Stromal cell of bone marrow (primary cell): ENCODE measurements around the gene SETX.

Source experiments
- DNase-seq: peaks from one replicate; pipeline ENCODE4 v3.0.0-alpha.2; 2012; ENCODE audit warnings: low read depth

SETX gene

DNA sequence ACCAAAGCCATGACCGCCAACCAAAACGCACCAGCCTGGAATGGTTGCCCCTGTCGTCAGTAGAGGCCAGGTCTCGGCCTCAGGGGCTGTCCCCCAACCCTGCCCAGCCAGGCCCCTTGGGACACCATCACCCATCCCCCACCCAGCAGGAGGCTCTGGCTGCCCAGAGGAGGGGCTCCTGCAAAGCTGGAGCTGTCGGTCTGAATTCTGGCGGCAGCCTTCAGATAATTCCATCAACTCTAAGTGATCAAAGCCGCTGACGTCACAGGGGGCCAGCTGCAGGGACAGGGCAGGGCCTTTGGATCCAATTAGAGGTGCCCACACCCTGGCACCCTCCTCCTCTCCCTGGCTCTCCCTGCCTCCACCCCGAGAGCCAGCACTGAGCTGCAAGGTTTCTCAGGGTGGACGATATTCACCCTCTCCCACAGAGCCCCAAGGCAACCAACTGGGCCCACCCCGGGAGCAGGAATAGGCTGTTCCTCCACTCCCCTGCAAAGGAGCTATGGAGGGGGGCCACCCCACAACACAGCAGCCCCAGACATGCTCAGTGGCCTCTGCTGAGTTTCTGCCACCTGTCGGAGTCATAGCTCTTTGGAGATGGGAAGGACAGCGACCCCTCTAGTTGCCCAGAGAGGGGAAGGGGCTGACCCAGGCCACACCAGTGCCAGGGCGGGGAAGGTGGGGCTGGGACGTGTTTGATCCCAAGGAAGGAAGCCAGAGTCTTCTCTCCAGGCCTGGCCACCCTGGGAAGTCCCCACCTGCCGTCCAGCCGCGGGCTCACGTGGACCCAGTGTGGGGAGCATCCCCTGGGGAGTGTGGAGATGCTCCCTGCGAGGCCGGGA, 114.6 kb downstream of the SETX start:
- DNase-seq: no peak

- DNase-seq: no peak
These were observed 115.3 kb downstream of the SETX start for GRCh38 chr9:132239518-132239917.

DNA sequence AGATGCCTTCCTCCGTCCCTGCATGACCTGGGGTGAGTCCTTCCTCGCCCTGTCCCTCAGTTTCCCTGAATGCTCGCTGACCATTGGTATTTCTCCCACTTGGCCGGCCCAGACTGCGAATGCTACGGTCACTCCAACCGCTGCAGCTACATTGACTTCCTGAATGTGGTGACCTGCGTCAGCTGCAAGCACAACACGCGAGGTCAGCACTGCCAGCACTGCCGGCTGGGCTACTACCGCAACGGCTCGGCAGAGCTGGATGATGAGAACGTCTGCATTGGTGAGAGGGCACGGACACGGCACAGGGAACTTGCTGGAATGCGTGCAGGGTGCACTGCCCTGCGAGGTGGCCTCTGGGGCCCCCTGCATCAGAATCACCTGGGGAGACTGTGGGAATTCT, 115.8 kb downstream of the SETX start:
- no peak for DNase-seq

GRCh38 chr9:132238026-132238972, 116.5 kb downstream of the SETX start:
- DNase-seq: no peak

DNA sequence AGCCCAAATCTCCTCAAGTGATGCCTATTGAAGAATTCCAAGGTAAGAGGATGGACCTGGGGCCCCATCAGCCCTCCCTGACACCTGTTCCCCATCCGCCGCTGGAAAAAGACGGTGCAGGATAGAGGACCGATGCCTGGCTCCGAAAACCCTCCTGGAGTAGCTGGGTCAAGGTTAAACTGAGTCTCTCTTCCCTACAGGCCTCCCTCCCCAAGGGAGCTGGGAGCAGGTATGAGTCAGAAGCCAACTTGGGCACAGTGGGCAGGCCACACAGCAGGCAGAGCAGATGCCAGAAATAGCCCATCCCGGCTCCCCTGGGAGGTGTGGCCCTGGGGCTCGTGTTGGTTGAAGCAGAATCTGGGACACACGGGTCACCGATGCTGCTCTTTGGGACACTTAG, 117.3 kb downstream of the SETX start:
- no peak for DNase-seq

DNA sequence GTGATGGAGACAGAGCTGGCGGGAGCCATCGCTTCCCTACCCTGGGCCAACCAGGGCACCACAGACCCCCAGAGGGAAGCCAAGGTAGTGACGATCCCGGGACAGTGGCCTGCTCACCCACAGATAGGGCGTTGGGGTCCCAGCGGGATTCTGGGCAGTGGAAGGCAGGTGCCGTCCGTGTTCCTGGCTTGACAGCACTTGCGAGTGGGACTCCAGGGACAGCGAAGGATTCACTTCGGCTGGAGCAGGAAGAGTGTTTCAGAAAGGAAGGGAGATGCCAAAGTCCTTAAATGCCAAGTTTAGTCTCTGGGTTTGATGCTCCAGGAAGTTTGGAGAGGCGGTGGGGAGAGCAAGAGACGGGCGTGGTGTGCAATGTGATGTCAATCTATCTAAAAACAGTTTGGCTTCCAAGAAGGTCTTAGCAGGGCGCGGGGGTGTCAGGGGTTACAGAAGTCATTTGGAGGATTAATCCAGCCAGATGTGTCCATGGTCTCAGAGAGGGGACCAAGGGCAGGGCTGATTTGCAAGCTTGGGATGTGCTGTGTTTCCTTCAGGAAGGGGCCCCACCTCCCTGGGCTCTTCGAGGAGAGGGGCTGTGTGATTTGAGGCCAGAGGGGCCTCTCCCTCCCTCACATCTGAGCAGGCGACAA, 118.0 kb downstream of the SETX start:
- no peak for DNase-seq

DNA sequence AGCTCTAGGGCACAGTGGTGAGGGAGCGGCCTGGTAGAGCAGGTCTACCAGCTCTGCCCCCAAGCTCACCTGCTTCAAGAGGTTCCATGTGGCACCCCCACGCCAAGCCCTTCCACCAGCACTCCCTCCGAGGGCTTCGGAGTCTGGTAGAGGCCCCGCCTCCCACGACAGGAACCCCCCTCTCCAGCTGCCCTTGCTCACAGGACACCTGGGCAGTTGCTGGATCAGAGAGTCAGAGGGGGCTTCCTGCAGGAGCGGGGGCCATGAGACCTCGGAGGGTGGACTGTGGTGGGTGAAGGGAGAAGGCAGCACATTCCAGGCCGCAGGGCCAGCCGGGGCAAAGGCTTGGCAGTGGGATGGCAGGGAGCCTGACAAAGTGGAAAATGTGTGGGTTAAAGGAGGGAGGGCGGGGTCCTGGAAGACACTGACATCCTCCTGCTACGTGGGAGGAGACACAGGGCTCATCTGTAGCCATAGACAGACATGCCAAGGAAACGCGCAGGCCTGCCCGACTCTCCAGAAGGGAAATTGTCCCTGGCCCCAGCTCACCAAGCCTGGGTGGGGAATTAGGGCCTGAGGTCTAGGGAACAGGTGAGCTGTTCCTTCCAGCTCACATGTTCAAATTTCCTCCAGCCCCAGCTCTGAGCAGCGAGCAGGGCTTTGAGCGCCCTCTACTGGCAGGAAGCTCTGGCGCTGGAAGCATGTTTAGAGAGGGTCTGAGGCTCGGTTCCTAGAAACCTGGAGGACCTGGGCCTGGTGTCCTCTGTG, 118.7 kb downstream of the SETX start:
- no peak for DNase-seq

DNA sequence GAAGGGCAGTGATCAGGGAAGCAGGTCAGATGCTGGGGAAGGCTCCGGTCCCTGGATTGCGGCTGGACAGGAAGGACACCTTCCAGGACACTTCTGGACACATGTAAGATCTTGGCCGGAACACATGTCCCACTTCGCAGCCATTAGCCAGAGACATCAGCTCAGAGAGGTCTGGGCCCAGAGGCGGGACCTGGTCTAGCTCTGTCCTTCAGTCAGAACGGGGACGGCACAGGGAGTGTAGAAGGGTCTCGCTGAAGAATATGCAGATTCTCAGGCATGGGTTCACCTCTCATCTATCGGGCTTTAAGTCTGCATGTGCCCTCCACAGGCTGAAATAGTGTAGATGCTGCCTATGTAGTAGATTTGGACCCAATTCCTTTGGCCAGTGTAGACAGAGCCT, 119.7 kb downstream of the SETX start:
- no peak for DNase-seq

- DNase-seq: no peak
These were observed 120.3 kb downstream of the SETX start for GRCh38 chr9:132234535-132234934.

DNA sequence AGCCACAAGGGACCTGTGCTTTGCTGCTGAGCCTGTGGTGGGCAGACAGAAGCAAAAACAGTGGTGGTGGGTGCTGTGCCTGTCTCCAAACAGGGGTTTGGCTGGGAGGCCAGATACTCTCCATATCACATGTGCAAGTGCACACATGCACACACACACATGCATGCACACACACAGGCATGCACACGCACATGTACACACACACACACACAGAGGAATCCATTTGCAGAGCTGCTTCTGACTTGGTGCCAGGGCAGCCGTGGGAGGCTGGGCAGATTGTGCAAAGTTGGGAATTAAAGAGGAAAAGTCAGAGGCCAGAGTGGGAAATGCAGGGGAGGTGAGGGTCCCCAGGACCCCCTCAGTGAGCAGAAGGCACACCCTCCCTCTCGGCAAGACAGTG, 121.6 kb downstream of the SETX start:
- DNase-seq: no peak

GRCh38 chr9:132232522-132232921, 122.3 kb downstream of the SETX start:
- no peak for DNase-seq

DNA sequence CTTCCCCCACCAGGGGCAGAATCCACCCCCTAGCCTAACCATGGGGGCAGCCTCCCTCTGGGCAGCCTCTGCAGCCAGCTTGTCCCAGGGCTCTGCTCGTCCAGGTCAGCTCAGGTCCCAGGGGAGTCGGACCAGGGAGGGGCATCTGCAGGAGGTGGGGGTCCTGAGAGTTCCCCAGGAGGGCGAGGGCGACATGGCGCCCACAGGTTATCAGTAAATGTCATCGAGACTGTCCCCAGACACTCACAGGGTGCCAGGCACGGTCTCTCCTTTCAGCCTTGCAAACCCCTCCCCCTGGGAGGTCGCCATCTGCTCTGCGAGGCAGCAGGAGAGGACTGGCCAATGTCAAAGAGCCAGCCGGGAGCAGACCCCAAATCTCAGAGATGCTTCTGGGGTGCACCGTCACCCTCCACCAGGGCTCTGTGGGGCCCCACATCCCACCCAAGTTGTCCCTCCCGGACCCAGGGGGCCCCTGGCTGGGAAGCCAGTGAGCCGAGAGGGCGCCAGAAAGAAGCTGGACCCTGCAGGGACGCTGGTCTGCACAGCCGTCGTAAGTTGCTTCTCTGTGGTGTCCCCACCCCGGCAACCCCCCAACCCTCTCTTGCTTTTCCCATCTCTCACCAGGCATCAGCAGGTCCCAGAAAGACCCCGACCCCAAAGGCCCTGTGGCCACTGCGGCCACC, 123.6 kb downstream of the SETX start:
- no peak for DNase-seq

DNA sequence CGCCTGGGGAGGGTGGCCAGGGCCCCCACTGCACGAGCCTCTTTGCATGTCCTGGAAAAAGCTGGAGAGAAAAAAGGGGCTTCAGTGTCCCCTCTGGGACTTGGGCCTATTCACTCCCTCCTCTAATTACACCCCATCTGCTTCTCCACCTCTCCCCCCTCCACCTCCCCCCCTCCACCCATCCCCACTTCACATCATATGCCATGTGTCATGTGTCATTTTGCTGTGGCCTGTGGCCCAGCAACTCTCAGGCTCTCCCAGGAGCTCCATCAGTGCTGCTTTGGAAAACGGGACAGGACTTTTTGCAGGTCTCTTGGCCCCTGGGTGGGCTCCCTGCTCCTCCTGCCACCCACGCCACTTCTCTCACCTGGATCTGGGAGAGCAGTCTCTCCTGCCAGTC, 124.2 kb downstream of the SETX start:
- no peak for DNase-seq

DNA sequence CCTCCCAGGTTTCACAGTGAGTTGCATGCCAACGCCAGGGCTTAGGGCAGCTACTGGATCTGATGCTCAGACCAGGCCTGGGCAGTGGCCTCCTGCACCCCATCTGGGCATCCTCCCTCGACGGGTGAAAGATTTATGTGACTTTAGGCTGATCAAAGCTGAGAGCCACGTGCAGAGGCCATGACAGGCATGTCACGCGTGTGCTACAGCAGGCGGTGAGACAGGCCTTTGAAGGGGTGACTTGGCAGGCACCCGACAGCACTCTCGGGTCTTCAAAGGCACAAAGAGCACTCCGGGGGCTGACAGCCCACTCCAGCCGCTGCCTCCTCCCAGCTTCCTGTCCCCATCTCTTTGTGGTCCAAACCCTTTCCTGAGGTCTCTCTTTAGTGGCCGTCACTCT, 126.7 kb downstream of the SETX start:
- no peak for DNase-seq

GRCh38 chr9:132226571-132227430, 128.0 kb downstream of the SETX start:
- no peak for DNase-seq

DNA sequence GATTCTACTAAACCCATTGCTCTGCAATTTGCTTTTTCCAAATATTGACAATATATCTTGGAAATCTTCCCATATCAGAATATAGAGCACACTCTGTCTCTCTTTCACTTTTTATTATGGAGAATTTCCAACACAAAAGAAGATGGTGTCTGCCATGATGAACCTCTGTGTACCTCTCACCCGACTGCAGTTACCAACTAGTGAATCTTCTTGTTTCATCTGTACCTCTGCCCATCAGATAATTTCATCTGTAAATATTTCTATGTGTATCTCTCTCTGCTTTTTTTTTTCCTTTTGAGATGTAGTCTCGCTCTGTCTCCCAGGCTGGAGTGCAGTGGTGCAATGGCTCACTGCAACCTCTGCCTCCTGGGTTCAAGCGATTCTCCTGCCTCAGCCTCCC, 130.1 kb downstream of the SETX start:
- DNase-seq: no peak

DNA sequence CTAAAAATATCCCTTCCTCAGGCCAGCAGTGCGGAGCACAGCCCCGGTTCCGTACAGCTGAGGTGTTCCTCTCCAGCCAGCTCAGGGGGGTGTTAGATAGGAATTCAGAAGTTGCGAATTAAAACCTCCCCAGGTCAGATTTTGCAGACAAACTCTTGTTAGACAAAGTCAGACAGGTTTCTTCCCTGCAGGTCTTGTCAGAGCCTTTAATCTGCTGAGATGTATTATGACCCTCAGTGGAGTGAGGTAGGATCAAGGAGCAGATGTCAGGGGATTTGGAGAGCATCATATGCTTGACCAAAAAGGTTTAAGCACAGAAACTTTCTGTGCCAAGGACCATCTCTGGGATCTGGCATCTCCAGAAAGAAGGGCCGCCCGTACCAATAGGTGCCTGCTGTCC, 132.8 kb downstream of the SETX start:
- DNase-seq: no peak

GRCh38 chr9:132218208-132218607, 136.6 kb downstream of the SETX start:
- DNase-seq: no peak

- DNase-seq: no peak
These were observed 137.7 kb downstream of the SETX start for GRCh38 chr9:132216861-132217619.
